ENCODE data around the gene BZW2.

BZW2 gene

DNA sequence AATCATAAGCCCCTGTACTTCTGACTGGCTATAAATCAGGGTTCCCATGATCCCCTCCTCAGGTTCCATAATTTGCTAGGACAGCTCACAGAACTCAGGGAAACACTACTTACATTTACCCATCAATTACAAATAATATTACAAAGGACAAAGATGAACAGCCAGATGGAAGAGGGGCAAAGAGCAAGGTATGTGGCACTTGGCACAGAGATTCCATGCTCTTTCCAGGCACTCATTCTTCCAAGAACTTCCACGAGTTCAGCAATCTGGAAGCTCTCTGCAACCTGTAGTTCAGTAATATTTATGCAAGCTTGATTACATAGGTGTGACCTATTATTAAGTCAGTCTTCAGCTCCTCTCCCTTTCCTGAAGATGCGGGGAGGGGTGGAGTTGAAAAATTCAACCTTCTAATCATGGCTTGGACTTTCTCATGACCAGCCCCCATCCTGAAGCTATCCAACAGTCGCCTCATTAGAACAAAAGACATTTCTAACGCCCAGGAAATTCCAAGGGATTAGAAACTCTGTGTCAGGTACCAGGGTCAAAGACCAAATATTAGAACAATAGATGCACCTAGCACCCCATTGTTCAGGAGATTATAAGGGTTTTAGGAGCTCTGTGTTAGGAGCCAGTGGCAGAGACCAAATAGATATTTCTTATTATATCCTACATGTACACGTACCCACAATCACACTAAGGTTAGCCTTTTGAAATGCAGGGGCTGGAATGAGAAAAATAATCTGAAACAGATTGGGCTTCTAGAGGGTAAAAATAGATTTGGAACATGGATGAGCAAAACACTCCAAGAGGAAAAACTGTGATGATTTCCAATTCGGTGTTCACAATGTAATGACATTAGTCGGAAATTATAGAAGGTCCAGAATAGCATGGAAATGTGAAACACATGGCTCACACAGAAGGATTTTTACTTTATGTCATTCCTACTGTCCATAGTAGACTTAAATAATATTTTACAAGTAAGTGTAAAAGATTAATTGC, 7.4 kb upstream of the BZW2 start:
- Mint-ChIP-seq H3K36me3 (ENCODE audit: low read depth) (peaks cover 15% of the 10 kb centered on the region), H3K27ac (peak overlapping the region in 2 of 3 experiments; percentile 35 to 60), H3K27me3 (ENCODE audit: low read depth) (no peaks in the 10 kb centered on the region), H3K4me1 (peaks cover 61% of the 10 kb centered on the region), H3K4me3 (no peak overlapping the region), H3K9me3 (no peaks in the 10 kb centered on the region)
- TF ChIP-seq, protein P1, sequence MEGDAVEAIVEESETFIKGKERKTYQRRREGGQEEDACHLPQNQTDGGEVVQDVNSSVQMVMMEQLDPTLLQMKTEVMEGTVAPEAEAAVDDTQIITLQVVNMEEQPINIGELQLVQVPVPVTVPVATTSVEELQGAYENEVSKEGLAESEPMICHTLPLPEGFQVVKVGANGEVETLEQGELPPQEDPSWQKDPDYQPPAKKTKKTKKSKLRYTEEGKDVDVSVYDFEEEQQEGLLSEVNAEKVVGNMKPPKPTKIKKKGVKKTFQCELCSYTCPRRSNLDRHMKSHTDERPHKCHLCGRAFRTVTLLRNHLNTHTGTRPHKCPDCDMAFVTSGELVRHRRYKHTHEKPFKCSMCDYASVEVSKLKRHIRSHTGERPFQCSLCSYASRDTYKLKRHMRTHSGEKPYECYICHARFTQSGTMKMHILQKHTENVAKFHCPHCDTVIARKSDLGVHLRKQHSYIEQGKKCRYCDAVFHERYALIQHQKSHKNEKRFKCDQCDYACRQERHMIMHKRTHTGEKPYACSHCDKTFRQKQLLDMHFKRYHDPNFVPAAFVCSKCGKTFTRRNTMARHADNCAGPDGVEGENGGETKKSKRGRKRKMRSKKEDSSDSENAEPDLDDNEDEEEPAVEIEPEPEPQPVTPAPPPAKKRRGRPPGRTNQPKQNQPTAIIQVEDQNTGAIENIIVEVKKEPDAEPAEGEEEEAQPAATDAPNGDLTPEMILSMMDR (IDR thresholded peaks at IDR 0.05; ENCODE audit: unreplicated experiment in 3 of 3) = no peak

DNA sequence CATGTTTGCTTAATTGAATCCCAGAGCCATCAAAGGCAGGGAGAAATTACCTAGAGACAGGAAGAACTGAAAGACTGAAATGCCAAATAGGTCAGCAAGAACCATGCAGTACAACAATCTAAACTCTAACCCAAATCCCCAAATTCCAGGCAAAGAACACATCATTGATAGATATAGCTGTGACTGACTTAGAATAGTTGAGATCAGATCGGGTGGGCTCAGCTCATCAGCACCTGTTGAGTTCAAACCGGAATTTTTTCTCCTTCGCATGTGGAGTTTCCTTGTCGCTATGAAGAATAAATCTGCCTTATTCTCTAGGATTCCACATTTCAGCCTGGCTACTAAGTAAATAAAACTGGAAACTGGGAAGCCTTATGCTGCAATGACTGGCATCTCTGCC, 1.8 kb upstream of the BZW2 start:
- Mint-ChIP-seq H3K4me1 (peaks cover 55% of the 10 kb centered on the region), H3K27me3 (ENCODE audit: low read depth) (peaks cover 5% of the 10 kb centered on the region), H3K27ac (peak overlapping the region; percentile 98 to 99 (median 99)), H3K4me3 (peak overlapping the region; percentile 95 to 99 (median 97)), H3K36me3 (ENCODE audit: low read depth) (no peaks in the 10 kb centered on the region), H3K9me3 (no peaks in the 10 kb centered on the region)
- TF ChIP-seq, protein P1 (IDR thresholded peaks at IDR 0.05; ENCODE audit: unreplicated experiment in 3 of 3) = no peak

DNA sequence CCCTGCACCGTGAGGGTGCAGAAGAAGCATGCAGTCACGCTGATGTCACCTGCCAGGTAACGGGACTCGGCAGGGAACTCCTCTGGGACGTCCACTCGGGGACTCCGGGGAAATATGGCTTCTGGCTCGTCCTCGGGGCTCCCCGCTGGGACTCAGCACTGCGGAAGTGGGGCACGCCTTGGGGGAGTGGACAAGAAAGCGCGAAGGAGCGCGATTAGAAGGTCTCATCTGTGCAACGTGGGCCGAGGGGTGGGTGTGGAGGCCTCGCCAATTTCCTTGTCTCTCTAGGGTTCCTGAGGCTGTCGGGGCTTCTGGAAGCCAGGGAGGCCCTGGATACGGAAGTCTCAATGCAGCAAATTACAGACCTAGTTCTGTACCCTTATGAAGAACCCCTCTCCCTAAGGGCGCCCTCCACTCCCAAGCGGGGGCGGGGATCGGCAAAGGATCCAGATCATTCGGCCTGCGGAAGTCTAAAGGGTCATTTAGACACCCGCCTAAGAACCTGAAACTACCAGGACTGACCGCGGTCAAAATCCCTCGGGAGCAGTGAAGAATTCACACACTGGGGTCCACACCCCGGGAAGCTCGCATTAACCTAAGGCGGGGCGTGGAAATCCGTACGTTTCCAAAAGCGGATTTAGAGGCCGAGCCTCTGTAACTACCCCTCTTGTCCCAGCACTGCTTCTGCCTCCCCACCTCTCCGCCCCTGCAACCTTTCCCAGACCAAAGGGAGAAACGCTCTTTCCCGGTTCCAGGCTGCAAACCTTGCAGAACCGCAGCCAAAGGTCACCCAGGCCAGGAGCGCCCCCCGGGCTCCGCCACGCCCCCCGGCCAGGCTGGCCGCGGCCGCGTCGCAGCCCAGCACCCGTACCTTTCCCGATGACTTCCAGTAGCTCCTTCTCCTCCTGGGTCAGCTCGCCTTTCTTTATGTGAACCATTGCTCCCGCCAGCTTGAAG, 1.1 kb upstream of the BZW2 start:
- TF ChIP-seq, protein P1 (IDR thresholded peaks at IDR 0.05; ENCODE audit: unreplicated experiment in 3 of 3) = no peak

DNA sequence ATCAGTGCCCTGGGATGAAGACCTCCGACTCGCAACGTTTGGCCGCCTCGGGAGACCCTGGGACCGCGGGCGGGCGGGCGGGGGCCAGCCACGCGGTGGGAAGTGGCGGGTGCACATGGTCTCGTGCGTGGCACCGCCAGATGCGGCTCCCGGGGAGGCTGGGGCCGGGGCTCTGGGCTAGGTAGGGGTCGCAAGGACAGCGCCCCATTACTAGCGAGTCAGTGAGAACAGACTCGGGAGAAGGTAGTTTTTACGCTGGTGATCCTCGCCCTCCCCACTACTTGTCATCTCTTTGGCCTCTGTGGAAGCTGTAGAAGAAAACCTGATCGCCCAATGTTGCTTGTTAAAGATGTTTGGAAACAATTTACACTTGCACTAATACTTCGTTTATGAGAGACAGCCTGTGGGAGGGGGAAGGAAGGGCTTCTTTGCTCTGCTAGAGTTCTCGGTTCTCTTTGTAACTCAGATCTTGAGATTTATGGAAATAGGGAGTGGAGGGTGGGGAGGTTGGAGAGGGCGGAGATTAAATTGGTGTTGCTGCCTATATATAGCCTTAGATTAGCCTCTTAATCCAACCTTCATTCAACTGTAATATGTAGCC, 591 bp downstream of the BZW2 start:
- TF ChIP-seq, protein P1 (IDR thresholded peaks at IDR 0.05; ENCODE audit: unreplicated experiment in 3 of 3) = no peak
- Mint-ChIP-seq H3K27me3 (ENCODE audit: low read depth) (peaks cover 5% of the 10 kb centered on the region), H3K4me3 (peak overlapping the region; percentile 95 to 99 (median 97)), H3K4me1 (peaks cover 56% of the 10 kb centered on the region), H3K36me3 (ENCODE audit: low read depth) (no peaks in the 10 kb centered on the region), H3K27ac (peak overlapping the region; percentile 77 to 98 (median 96)), H3K9me3 (no peaks in the 10 kb centered on the region)

More for the DNA sequence above, 1.1 kb upstream of the BZW2 start:
- H3K4me3 Mint-ChIP-seq = peak overlapping the region; percentile 95 to 99 (median 97)
- H3K36me3 Mint-ChIP-seq (ENCODE audit: low read depth) = no peaks in the 10 kb centered on the region
- H3K9me3 Mint-ChIP-seq = no peaks in the 10 kb centered on the region
- H3K4me1 Mint-ChIP-seq = peaks cover 56% of the 10 kb centered on the region
- H3K27me3 Mint-ChIP-seq (ENCODE audit: low read depth) = peaks cover 5% of the 10 kb centered on the region
- H3K27ac Mint-ChIP-seq = peak overlapping the region; percentile 98 to 99 (median 99)

DNA sequence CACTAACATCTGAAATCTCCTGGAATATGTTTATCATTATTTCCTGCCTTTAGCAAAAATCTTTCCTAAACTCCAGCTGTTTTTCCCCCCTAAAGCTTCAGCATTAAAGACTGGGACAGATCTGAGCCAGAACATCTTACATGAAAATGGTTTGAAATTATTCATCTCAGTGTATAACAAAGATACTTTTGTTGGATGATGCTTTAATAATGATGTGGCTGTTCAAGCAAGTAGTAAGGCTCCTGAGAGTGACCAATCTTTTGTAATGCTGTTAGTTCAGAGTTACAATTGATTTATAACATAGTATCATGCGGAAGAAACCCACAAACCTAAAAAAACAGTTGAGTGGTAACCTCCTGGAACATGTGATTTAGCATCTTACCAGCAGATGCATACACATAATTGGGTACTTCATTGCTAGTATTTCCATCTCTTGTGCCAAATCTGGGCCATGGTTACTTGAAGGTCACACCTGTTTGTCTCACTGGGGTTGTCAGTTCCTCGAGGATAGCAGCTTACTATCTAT, 1.5 kb downstream of the BZW2 start:
- Mint-ChIP-seq H3K4me3 (peak overlapping the region; percentile 93 to 97 (median 93)), H3K9me3 (no peaks in the 10 kb centered on the region), H3K36me3 (ENCODE audit: low read depth) (no peaks in the 10 kb centered on the region), H3K4me1 (peaks cover 56% of the 10 kb centered on the region), H3K27me3 (ENCODE audit: low read depth) (peaks cover 5% of the 10 kb centered on the region), H3K27ac (peak overlapping the region; percentile 77 to 98 (median 96))
- TF ChIP-seq, protein P1 (IDR thresholded peaks at IDR 0.05; ENCODE audit: unreplicated experiment in 3 of 3) = no peak
